IMR-90 (cell line): Measurements from ENCODE around the gene LPCAT2. TPM values are rescaled to one million over a fixed set of nuclear protein-coding genes. Genes with fewer than 3 reads are reported as not detected.
A peak's percentile ranks its signal among the peaks of the same experiment; 100 is the strongest.

ENCODE experiments used
- ATAC-seq: fragments of 200-7000 bp; cut with Tn5 transposase; 2 replicates; pipeline ENCODE4 v1.9.1; 2020; ENCODE audit warnings: low read depth, mild to moderate bottlenecking, moderate library complexity
- BruUV-seq: library from RNA; stranded (reverse); fragments of 400-500 nt; replicated peaks from 2 replicates; lab custom pipeline; 2021; lab: Mats Ljungman, UMichigan
- CTCF ChIA-PET: fragments of 300-600 bp; formaldehyde crosslinking; extraction: SDS; loops from one replicate; lab custom pipeline; 2021; ENCODE audit warnings: antibody characterized with exemption; lab: Yijun Ruan, JAX
- POLR2A ChIA-PET: fragments of 300-600 bp; sonication (Branson Sonifier 250); formaldehyde crosslinking; loops from one replicate; lab custom pipeline; 2022; ENCODE audit warnings: antibody characterized with exemption; ENCODE audit not compliant: unreplicated experiment; lab: Charles Lee
- DNase-seq: peaks from one replicate; pipeline ENCODE4 v3.0.0; 2013
- H2AFZ ChIP-seq: replicated peaks from 2 replicates; pipeline ENCODE3; 2013; ENCODE audit warnings: low read length, mild to moderate bottlenecking; ENCODE audit not compliant: poor library complexity
- H2AK5ac ChIP-seq: 2 replicates; pipeline ENCODE4 v1.6.1; 2013; ENCODE audit warnings: low read depth, low read length, inconsistent platforms
- H2AK9ac ChIP-seq: replicated peaks from 2 replicates; pipeline ENCODE3; 2013; ENCODE audit warnings: mild to moderate bottlenecking, low read depth, low read length, moderate library complexity; ENCODE audit not compliant: poor library complexity
- H2BK120ac ChIP-seq: 2 replicates; pipeline ENCODE4 v1.6.1; 2013; ENCODE audit warnings: low read depth, low read length, inconsistent platforms
- H2BK15ac ChIP-seq: 3 replicates; pipeline ENCODE4 v1.6.1; 2013; ENCODE audit warnings: low read depth, low read length, inconsistent platforms
- H2BK20ac ChIP-seq: 2 replicates; pipeline ENCODE4 v1.6.1; 2013; ENCODE audit warnings: low read depth, mild to moderate bottlenecking, inconsistent platforms, low read length, moderate library complexity
- H2BK5ac ChIP-seq: 2 replicates; pipeline ENCODE4 v1.6.1; 2013; ENCODE audit warnings: mild to moderate bottlenecking, low read depth, low read length, inconsistent platforms; ENCODE audit not compliant: poor library complexity, severe bottlenecking
- H3K14ac ChIP-seq: replicated peaks from 2 replicates; pipeline ENCODE4 v1.6.1; 2013; ENCODE audit warnings: low read depth, low read length, inconsistent platforms
- H3K18ac ChIP-seq: 2 replicates; pipeline ENCODE4 v1.6.1; 2013; ENCODE audit warnings: low read depth, low read length, control low read depth
- H3K23ac ChIP-seq: 2 replicates; pipeline ENCODE4 v1.6.1; 2013; ENCODE audit warnings: low read depth, low read length, inconsistent platforms
- H3K27ac ChIP-seq: 2 replicates; pipeline ENCODE4 v1.5.1; 2013; ENCODE audit warnings: mild to moderate bottlenecking, control low read depth, low read length; ENCODE audit not compliant: insufficient read depth
- H3K27me3 ChIP-seq: 2 replicates; pipeline ENCODE4 v1.6.1; 2013; ENCODE audit warnings: low read length; ENCODE audit not compliant: control insufficient read depth, insufficient read depth
- H3K36me3 ChIP-seq: 2 replicates; pipeline ENCODE4 v1.6.1; 2013; ENCODE audit warnings: low read length, mixed read lengths; ENCODE audit not compliant: control insufficient read depth, insufficient read depth
- H3K4ac ChIP-seq: 2 replicates; pipeline ENCODE4 v1.6.1; 2013; ENCODE audit warnings: low read depth, low read length, inconsistent platforms
- H3K4me1 ChIP-seq: 2 replicates; pipeline ENCODE4 v1.6.1; 2013; ENCODE audit warnings: low read length, mixed read lengths; ENCODE audit not compliant: control insufficient read depth, insufficient read depth
- H3K4me2 ChIP-seq: 2 replicates; pipeline ENCODE4 v1.6.1; 2013; ENCODE audit warnings: low read depth, mild to moderate bottlenecking, control low read depth, low read length, moderate library complexity
- H3K4me3 ChIP-seq: 2 replicates; pipeline ENCODE4 v1.5.1; 2013; ENCODE audit warnings: low read depth, mild to moderate bottlenecking, control low read depth, low read length, moderate library complexity; ENCODE audit not compliant: insufficient read depth
- H3K56ac ChIP-seq: 2 replicates; pipeline ENCODE4 v1.6.1; 2013; ENCODE audit warnings: low read length, inconsistent platforms; ENCODE audit not compliant: insufficient read depth; ENCODE audit errors: extremely low read depth
- H3K79me1 ChIP-seq, 2 experiments: 2 replicates each; pipeline ENCODE4 v1.6.1; 2013; ENCODE audit warnings: low read length in 2 of 2, inconsistent platforms in 1 of 2, low read depth in 1 of 2
- H3K9ac ChIP-seq: 2 replicates; pipeline ENCODE4 v1.6.1; 2013; ENCODE audit warnings: low read depth, low read length, control low read depth
- H3K9me1 ChIP-seq: 2 replicates; pipeline ENCODE4 v1.6.1; 2013; ENCODE audit warnings: low read length, inconsistent platforms; ENCODE audit not compliant: insufficient read depth
- H3K9me3 ChIP-seq: 2 replicates; pipeline ENCODE4 v1.6.1; 2013; ENCODE audit warnings: low read length; ENCODE audit not compliant: control insufficient read depth, insufficient read depth
- H4K20me1 ChIP-seq: 2 replicates; pipeline ENCODE4 v1.6.1; 2013; ENCODE audit warnings: low read length, inconsistent platforms; ENCODE audit not compliant: insufficient read depth
- H4K5ac ChIP-seq: 2 replicates; pipeline ENCODE4 v1.6.1; 2013; ENCODE audit warnings: mild to moderate bottlenecking, low read depth, low read length, control low read depth
- H4K8ac ChIP-seq, 2 experiments: 2 replicates each; pipeline ENCODE4 v1.6.1; 2013; ENCODE audit warnings: low read depth in 2 of 2, low read length in 2 of 2, control low read depth in 1 of 2, inconsistent platforms in 1 of 2
- H4K91ac ChIP-seq: 2 replicates; pipeline ENCODE4 v1.6.1; 2013; ENCODE audit warnings: low read depth, low read length, inconsistent platforms; ENCODE audit not compliant: insufficient read depth
- BHLHE40 ChIP-seq: fragments of 150-350 bp; IDR thresholded peaks from 2 replicates; pipeline ENCODE4 v1.6.1; 2016; ENCODE audit warnings: mild to moderate bottlenecking, low read depth, low read length
- CEBPB ChIP-seq: IDR thresholded peaks from 2 replicates; pipeline ENCODE4 v1.6.1; 2012; ENCODE audit warnings: low read depth, low read length, improper control_type of control experiment
- CHD1 ChIP-seq: IDR thresholded peaks from 2 replicates; pipeline ENCODE4 v1.6.1; 2012; ENCODE audit warnings: low read depth, low read length, improper control_type of control experiment
- CTCF ChIP-seq: conservative IDR thresholded peaks from 2 replicates; pipeline ENCODE4 v1.5.1; 2012; ENCODE audit warnings: mild to moderate bottlenecking, low read depth, low read length, improper control_type of control experiment
- FOS ChIP-seq: fragments of 150-350 bp; IDR thresholded peaks from 2 replicates; pipeline ENCODE4 v1.6.1; 2016; ENCODE audit warnings: low read depth, low read length
- MAFK ChIP-seq: IDR thresholded peaks from 2 replicates; pipeline ENCODE4 v1.6.1; 2012; ENCODE audit warnings: low read depth, low read length, improper control_type of control experiment
- MAZ ChIP-seq: IDR thresholded peaks from 2 replicates; pipeline ENCODE4 v1.6.1; 2012; ENCODE audit warnings: low read depth, mild to moderate bottlenecking, low read length, improper control_type of control experiment, moderate library complexity, borderline replicate concordance
- NFE2L2 ChIP-seq: fragments of 150-350 bp; IDR thresholded peaks from 2 replicates; pipeline ENCODE4 v1.6.1; 2016; ENCODE audit warnings: low read depth, mild to moderate bottlenecking, low read length
- POLR2A ChIP-seq: IDR thresholded peaks from 2 replicates; pipeline ENCODE4 v1.6.1; 2012; ENCODE audit warnings: mild to moderate bottlenecking, low read depth, low read length
- RAD21 ChIP-seq: IDR thresholded peaks from 2 replicates; pipeline ENCODE4 v1.6.1; 2012; ENCODE audit warnings: low read length, improper control_type of control experiment
- RCOR1 ChIP-seq: IDR thresholded peaks from 2 replicates; pipeline ENCODE4 v1.6.1; 2012; ENCODE audit warnings: mild to moderate bottlenecking, low read length, improper control_type of control experiment; ENCODE audit not compliant: insufficient replicate concordance
- USF2 ChIP-seq: fragments of 150-350 bp; IDR thresholded peaks from 2 replicates; pipeline ENCODE4 v1.6.1; 2017; ENCODE audit warnings: mild to moderate bottlenecking, antibody characterized with exemption, low read length, low read depth
- WGBS, 2 experiments: methylation state at CpG; one replicate each; pipeline versions ENCODE4 v1.1.5 to v1.1.7; 2013; ENCODE audit warnings: missing lambda C conversion rate in 2 of 2; ENCODE audit not compliant: insufficient read length in 1 of 2; ENCODE audit errors: extremely low coverage in 2 of 2; 5-methylcytosine and 5-hydroxymethylcytosine counted together
- dilution Hi-C: fragments of 300-500 bp; cut with HindIII; formaldehyde crosslinking; loops from one replicate; pipeline ENCODE4 v1.14.3; 2018; ENCODE audit warnings: low sequenced_read_pairs; ENCODE audit not compliant: unreplicated experiment
- in situ Hi-C: fragments of 300-500 bp; cut with MboI; formaldehyde crosslinking; loops from 3 replicates; pipeline ENCODE4 v1.14.3; 2019; ENCODE audit warnings: low sequenced_read_pairs, inconsistent platforms, mixed read lengths
- intact Hi-C: fragments of 100-400 bp; cut with micrococcal nuclease; formaldehyde crosslinking; loops from 2 replicates; pipeline ENCODE4 v1.10.0; 2022
- polyA plus RNA-seq, 3 experiments: library from polyadenylated mRNA; depleted of rRNA; stranded (reverse); fragments of >200 nt; gene quantifications; 2 replicates each; pipeline ENCODE4 v1.2.3, GENCODE V29; 2012; ENCODE audit warnings: low replicate concordance in 1 of 3
- total RNA-seq: library from RNA; depleted of rRNA; stranded (reverse); fragments of >200 nt; gene quantifications from 2 replicates; pipeline ENCODE4 v1.2.3, GENCODE V29; 2012

Gene LPCAT2
- total and polyA plus RNA-seq, 2 of the 4 experiments (the other 2 are of a cell fraction) = 8.6 to 8.7 TPM

GRCh38 chr16:55470533-55471371 is 38.1 kb upstream of the LPCAT2 start (continued):
- TF ChIP-seq FOS (no peak), MAZ (no peak)

- no peaks in the 10 kb centered on the region for H3K36me3 ChIP-seq
- WGBS, 2 experiments = no CpG with 5 or more reads among the region's 4 CpGs
- H3K9me3 ChIP-seq = no peaks in the 10 kb centered on the region
- H2BK20ac ChIP-seq = peak overlapping the region; percentile 84
- H2BK5ac ChIP-seq = peak overlapping the region; percentile 72
- in situ Hi-C loops = loop anchor here (25.0 kb wide), 1 partner anchor 841 kb away; no protein-coding TSS in a partner anchor
- H4K91ac ChIP-seq = peak overlapping the region; percentile 75; the same call in 1 of the 2 replicates
- H3K14ac ChIP-seq = peak overlapping the region; percentile 0; the same call in 1 of the 2 replicates
- H2AK9ac ChIP-seq = peak overlapping the region; percentile 10
- no peak overlapping the region for H3K23ac ChIP-seq
- peaks cover 18% of the 10 kb centered on the region for H3K4me1 ChIP-seq
- H3K9me1 ChIP-seq = peaks cover 8% of the 10 kb centered on the region; the same call in 1 of the 2 replicates
- no peaks in the 10 kb centered on the region for H3K27me3 ChIP-seq
- DNase-seq (peak; percentile 92), ATAC-seq (peak; percentile 86)
- peak overlapping the region; percentile 60; the same call in 1 of the 2 replicates for H2AK5ac ChIP-seq
- ChIA-PET POLR2A (no interaction called here), CTCF (interaction anchor here (0.6 to 1.0 kb wide), 2 partner anchors 1129 to 1921 kb away, joined by 3 read pairs; no protein-coding TSS in a partner anchor)
- peak overlapping the region; percentile 48 for H3K4ac ChIP-seq
- no TSS peak for BruUV-seq
- H3K27ac ChIP-seq = peak overlapping the region; percentile 71
- H2AFZ ChIP-seq = no peak overlapping the region
- peak overlapping the region; percentile 89 for H2BK120ac ChIP-seq
- dilution Hi-C loops = no loop called here
- H4K8ac ChIP-seq = peak overlapping the region; percentile 23 to 92; a peak in 3 of 4 replicates
- no peaks in the 10 kb centered on the region for H4K20me1 ChIP-seq
- H2BK15ac ChIP-seq = peak overlapping the region; percentile 91; the same call in 2 of the 3 replicates
- no peaks in the 10 kb centered on the region for H3K79me1 ChIP-seq
- peak overlapping the region; percentile 46; the same call in 1 of the 2 replicates for H3K56ac ChIP-seq
- 0 out of 2 replicates have a peak overlapping the region, but pooled peaks have one; percentile 2 for H3K9ac ChIP-seq
- peak overlapping the region; percentile 41; the same call in 1 of the 2 replicates for H4K5ac ChIP-seq
- intact Hi-C loops = no loop called here
- H3K4me2 ChIP-seq = peak overlapping the region; percentile 87
- no peak overlapping the region for H3K4me3 ChIP-seq
- peak overlapping the region; percentile 72; the same call in 1 of the 2 replicates for H3K18ac ChIP-seq
- TF ChIP-seq RAD21 = peak; percentile 6; the same call in 1 of the 2 replicates
- TF ChIP-seq CEBPB = no peak
- no peak for TF ChIP-seq CTCF
- TF ChIP-seq POLR2A = no peak
- peak; percentile 90 for TF ChIP-seq FOS
- no peak for TF ChIP-seq NFE2L2
- TF ChIP-seq CHD1 = no peak
- no peak for TF ChIP-seq MAFK
- TF ChIP-seq BHLHE40 = peak; percentile 37; the same call in 1 of the 2 replicates
- TF ChIP-seq USF2 = no peak
- no peak for TF ChIP-seq RCOR1
These were observed 37.3 kb upstream of the LPCAT2 start for GRCh38 chr16:55471448-55472097.
